Neural progenitor cell (in vitro differentiated cells): ENCODE measurements around the gene EBNA1BP2.

ENCODE experiments used
- CTCF ChIP-seq: fragments of 200-600 bp; sonication (generic); IDR thresholded peaks from 2 replicates; pipeline ENCODE4 v1.5.1; 2017; ENCODE audit warnings: antibody characterized with exemption, mild to moderate bottlenecking
- EZH2 ChIP-seq: fragments of 200-600 bp; sonication (generic); IDR thresholded peaks from 2 replicates; pipeline ENCODE4 v1.6.1; 2017; ENCODE audit warnings: antibody characterized with exemption, mild to moderate bottlenecking, moderate library complexity

- TF ChIP-seq EZH2 (no peak), CTCF (no peak)
These were observed 24.3 kb downstream of the EBNA1BP2 start for GRCh38 chr1:43147625-43148327.
